ENCODE measurements around the gene CCM2. TPM values are rescaled to one million over a fixed set of nuclear protein-coding genes. Genes with fewer than 3 reads are reported as not detected.
A peak's percentile ranks its signal among the peaks of the same experiment; 100 is the strongest.

CCM2 gene
- total RNA-seq, 1 donor: 41.9 TPM

DNA sequence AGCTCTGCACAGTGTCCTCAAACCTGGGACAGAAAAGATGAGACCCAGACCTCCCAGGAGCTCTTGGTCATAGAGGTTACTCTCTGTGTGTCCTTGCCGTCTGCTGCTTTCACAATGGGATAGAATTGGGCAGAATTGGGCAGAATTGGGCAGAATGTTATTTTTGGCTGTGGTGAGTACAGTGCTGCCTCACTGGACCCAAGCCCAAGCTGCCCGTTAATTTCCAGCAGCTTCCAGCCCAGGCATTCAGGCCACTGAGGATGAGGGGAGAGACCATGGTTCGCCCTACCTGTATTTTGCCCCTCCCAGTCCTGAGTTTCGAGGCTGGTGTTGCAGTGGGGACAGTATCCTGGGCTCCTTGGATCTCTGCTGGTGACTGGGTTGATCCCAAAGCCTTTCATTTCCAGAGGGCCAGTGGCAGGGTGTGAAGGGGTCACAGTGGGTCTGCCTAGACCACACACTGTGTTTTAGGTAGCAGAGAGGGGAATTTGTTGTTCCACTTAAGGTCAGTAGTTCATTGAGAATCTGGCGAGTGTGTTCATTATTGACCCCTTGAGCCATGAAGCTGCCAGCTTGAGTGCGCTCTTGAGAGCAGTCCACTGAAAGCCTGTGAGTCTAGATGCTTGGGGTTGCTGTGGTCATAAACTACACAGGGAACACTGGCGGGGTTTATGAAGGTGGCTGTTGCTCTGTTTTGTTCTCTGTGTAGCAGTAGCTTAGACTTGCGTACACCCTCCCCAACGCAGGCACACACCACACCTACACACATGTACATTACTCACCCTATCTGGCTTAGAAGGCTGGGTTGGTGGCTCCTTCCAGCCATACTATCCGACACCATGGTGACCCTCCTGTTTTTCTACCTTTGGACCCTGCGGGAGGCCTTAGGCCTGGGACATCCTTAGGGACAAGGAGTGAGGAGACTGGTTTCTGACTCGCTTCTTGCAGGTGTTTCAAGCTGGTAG is 65.3 kb downstream of the CCM2 start:
- no peak overlapping the region for H3K4me3 ChIP-seq (ENCODE audit: low read depth, low read length)
- TF ChIP-seq, protein P1, sequence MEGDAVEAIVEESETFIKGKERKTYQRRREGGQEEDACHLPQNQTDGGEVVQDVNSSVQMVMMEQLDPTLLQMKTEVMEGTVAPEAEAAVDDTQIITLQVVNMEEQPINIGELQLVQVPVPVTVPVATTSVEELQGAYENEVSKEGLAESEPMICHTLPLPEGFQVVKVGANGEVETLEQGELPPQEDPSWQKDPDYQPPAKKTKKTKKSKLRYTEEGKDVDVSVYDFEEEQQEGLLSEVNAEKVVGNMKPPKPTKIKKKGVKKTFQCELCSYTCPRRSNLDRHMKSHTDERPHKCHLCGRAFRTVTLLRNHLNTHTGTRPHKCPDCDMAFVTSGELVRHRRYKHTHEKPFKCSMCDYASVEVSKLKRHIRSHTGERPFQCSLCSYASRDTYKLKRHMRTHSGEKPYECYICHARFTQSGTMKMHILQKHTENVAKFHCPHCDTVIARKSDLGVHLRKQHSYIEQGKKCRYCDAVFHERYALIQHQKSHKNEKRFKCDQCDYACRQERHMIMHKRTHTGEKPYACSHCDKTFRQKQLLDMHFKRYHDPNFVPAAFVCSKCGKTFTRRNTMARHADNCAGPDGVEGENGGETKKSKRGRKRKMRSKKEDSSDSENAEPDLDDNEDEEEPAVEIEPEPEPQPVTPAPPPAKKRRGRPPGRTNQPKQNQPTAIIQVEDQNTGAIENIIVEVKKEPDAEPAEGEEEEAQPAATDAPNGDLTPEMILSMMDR (IDR thresholded peaks at IDR 0.05; ENCODE audit: insufficient read depth, low read depth, low read length): no peak
- no peak for DNase-seq (ENCODE audit: low read depth)

- TF ChIP-seq, protein P1 (IDR thresholded peaks at IDR 0.05; ENCODE audit: insufficient read depth, low read depth, low read length): no peak
- H3K4me3 ChIP-seq (ENCODE audit: low read depth, low read length): no peak overlapping the region
- no peak for DNase-seq (ENCODE audit: low read depth)
Observed at GRCh38 chr7:45066409-45066808, 66.4 kb downstream of the CCM2 start.

DNA sequence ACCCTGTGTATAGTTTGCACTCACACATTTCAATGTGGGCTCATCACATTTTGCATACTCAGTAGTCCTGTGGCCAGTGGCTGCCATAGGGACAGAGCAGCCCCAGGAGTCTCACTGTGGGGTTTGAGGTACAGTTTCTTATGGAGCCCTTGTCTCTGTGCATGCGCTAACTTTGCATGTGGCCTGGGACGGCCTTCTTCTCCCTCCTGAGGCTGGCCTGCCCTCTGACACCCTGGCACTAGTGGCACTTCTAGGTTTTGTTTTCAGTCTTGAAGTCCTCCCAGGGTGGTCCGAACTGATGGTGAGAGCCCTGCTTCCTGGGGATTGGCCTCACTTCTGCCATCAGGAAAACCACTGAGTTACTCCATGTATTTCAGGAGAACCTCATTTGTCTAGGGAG is 67.6 kb downstream of the CCM2 start:
- TF ChIP-seq, protein P1 (IDR thresholded peaks at IDR 0.05; ENCODE audit: insufficient read depth, low read depth, low read length): no peak
- no peak for DNase-seq (ENCODE audit: low read depth)
- H3K4me3 ChIP-seq (ENCODE audit: low read depth, low read length): no peak overlapping the region

GRCh38 chr7:45068236-45069023 is 68.4 kb downstream of the CCM2 start:
- no peak for DNase-seq (ENCODE audit: low read depth)
- TF ChIP-seq, protein P1 (IDR thresholded peaks at IDR 0.05; ENCODE audit: insufficient read depth, low read depth, low read length): no peak
- no peak overlapping the region for H3K4me3 ChIP-seq (ENCODE audit: low read depth, low read length)

DNA sequence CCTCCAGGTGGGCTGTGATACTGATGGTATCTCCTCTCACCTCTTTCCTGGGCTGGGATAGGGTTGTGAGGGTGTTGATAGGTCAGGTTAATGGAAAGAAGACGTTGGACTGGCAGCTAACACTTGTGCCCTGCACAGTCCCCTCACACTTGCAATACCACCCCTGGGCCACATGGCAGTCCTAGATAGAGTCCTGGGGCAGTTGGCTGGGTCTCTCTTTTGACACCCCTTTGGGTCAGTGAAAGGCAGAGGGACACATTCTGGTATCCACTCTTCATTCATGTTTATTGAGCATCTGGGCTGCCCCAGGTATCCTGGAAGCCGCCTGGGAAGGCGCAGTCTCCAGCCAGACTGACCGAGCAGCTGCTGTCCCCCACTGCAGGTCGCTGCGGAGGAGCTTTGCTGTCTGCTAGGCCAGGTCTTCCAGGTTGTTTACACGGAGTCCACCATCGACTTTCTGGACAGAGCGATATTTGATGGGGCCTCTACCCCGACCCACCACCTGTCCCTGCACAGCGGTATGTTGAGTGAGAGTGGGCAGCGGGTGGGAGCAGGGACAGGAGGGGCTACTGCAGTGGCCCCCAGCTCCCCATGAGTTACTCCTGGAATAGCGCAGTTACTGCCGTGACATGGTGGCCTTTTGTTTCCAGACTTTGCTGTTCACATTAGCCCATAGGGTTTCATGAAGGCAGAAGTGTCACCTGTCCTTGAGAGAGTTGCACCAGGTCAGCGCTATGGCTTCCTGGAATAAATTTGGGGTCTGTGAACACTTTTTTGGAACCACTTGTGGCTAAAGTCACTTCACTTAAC is 69.6 kb downstream of the CCM2 start:
- DNase-seq (ENCODE audit: low read depth): no peak

DNA sequence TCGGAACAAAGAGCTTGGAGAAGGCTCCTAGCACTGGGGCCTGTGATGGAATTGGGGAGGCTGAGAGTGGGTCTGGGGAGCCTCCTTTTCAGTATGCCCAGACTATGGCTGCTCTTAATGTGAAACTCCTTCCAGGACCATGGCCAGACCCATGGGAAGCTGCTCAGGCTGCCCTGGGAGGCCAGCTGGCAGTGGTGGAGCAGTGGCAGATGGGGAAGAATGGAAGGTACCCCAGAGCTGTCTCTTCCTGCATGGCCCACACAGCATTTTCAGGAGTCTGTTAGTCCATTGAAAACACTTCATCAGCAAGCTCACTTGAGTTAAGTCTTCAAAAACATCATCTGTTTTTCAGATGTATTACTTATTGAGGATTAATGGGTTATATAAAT is 70.2 kb downstream of the CCM2 start:
- TF ChIP-seq, protein P1 (IDR thresholded peaks at IDR 0.05; ENCODE audit: insufficient read depth, low read depth, low read length): no peak
- DNase-seq (ENCODE audit: low read depth): no peak
- H3K4me3 ChIP-seq (ENCODE audit: low read depth, low read length): no peak overlapping the region

More for the DNA sequence above, 69.6 kb downstream of the CCM2 start:
- no peak overlapping the region for H3K4me3 ChIP-seq (ENCODE audit: low read depth, low read length)
- TF ChIP-seq, protein P1 (IDR thresholded peaks at IDR 0.05; ENCODE audit: insufficient read depth, low read depth, low read length): peak; percentile 7

Data from fibroblast of villous mesenchyme (primary cell).